HepG2 (cell line): ENCODE data around the gene IGIP. TPM values are rescaled to one million over a fixed set of nuclear protein-coding genes. Genes with fewer than 3 reads are reported as not detected.

ENCODE experiments used
- ELF1 ChIP-seq: sonication (generic); formaldehyde crosslinking; IDR thresholded peaks from 2 replicates; pipeline ENCODE4 v1.4.0; 2020; ENCODE audit warnings: missing genetic modification reagents
- FOSL1 ChIP-seq: sonication (generic); formaldehyde crosslinking; IDR thresholded peaks from 2 replicates; pipeline ENCODE4 v1.9.0; 2021; ENCODE audit warnings: missing genetic modification reagents, borderline replicate concordance
- GFI1 ChIP-seq: sonication (generic); formaldehyde crosslinking; IDR thresholded peaks from 2 replicates; pipeline ENCODE4 v1.5.0; 2020; ENCODE audit warnings: missing genetic modification reagents, mild to moderate bottlenecking, borderline replicate concordance
- KLF9 ChIP-seq: IDR thresholded peaks from 2 replicates; pipeline ENCODE4 v1.6.1; 2016; ENCODE audit warnings: low read depth
- MBNL3 ChIP-seq: fragments of 250-450 bp; sonication (Bioruptor Pico); conservative IDR thresholded peaks from 2 replicates; pipeline ENCODE4 v1.8.0; 2022; ENCODE audit warnings: mild to moderate bottlenecking, inconsistent platforms
- POGZ ChIP-seq: sonication (generic); formaldehyde crosslinking; IDR thresholded peaks from 2 replicates; pipeline ENCODE4 v1.4.0; 2020; ENCODE audit warnings: mild to moderate bottlenecking, missing genetic modification reagents
- ZNF543 ChIP-seq: sonication (generic); formaldehyde crosslinking; IDR thresholded peaks from 2 replicates; pipeline ENCODE4 v1.4.0; 2020; ENCODE audit warnings: mild to moderate bottlenecking, missing genetic modification reagents
- polyA plus RNA-seq, 8 experiments: library from polyadenylated mRNA; depleted of rRNA in 3 of 8; stranded (reverse) in 7 of 8; unstranded in 1 of 8; fragments of >200 nt; fragmentation: Illumina TruSeq in 4 of 8; extraction: Trizol in 4 of 8; gene quantifications; 2 replicates each; pipeline versions ENCODE4 v1.2.1 to v1.2.3, GENCODE V29; 2011 to 2016; ENCODE audit warnings: low read depth in 4 of 8, missing spikeins in 1 of 8, mixed read lengths in 1 of 8; ENCODE audit not compliant: insufficient read depth in 1 of 8
- total RNA-seq, 5 experiments: library from RNA; depleted of rRNA; stranded (reverse); fragments of >200 nt; fragmentation: Illumina TruSeq; extraction: Trizol; gene quantifications; 2 replicates each; pipeline ENCODE4 v1.2.3, GENCODE V29; 2016; ENCODE audit warnings: low read depth in 1 of 5
- TF ChIP-seq, protein P1 (sequence below): sonication (generic); formaldehyde crosslinking; IDR thresholded peaks from 2 replicates; pipeline ENCODE4 v1.4.0; 2020; ENCODE audit warnings: missing genetic modification reagents
- TF ChIP-seq, protein P2 (sequence below): sonication (generic); formaldehyde crosslinking; IDR thresholded peaks from 2 replicates; pipeline ENCODE4 v1.4.0; 2020; ENCODE audit warnings: missing genetic modification reagents, borderline replicate concordance
- TF ChIP-seq, protein P3 (sequence below): sonication (generic); formaldehyde crosslinking; IDR thresholded peaks from 2 replicates; pipeline ENCODE4 v1.5.1; 2020; ENCODE audit warnings: missing genetic modification reagents, mild to moderate bottlenecking, borderline replicate concordance
- TF ChIP-seq, protein P4 (sequence below): sonication (generic); formaldehyde crosslinking; IDR thresholded peaks from 2 replicates; pipeline ENCODE4 v1.5.1; 2020; ENCODE audit warnings: mild to moderate bottlenecking, missing genetic modification reagents, moderate library complexity
- TF ChIP-seq, protein P5 (sequence below): sonication (generic); formaldehyde crosslinking; IDR thresholded peaks from 2 replicates; pipeline ENCODE4 v1.4.0; 2020; ENCODE audit warnings: mild to moderate bottlenecking, missing genetic modification reagents, borderline replicate concordance

The IGIP gene
- total and polyA plus RNA-seq, 2 of the 13 experiments (the other 11 are each of a cell fraction or from before 2014, with no cell fraction given), result 1.7 to 2.1 TPM

DNA sequence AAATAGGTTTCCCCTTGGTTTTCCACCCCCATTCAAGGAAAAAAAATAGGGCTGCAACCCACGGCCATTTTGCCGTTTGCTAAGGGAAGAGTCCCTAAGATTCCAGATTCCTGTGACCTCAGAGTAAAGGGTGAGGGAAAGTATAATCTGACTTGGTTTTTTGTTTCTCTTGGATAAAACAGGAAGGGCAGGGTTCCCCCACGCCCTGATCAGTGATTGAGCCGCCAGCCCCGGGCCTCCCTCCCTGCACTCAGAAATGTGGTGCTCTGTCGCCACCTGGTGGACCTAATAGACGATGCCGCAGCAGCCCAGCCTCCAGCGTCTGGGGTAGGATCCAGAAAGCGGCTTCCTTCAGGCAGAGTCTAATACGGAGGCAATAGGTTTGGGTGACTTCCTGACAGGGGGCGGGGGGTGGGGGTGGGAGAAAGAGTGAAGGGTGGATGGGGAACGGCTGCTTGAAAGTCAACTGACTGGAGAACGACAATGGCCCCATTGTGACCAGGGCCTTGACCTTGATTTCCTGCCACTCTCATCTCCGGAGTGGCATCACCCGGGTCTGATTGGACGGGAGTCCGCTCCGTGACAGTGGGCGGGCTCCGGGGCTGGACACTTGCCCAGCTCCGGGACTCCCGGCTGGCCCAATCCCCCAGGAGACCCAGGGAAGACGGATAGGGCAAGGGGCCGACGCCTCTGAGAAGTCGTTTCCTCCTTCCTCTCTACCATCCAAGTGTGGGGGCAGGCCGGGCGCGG, 31.5 kb downstream of the IGIP start (continued):
- TF ChIP-seq, protein P1, sequence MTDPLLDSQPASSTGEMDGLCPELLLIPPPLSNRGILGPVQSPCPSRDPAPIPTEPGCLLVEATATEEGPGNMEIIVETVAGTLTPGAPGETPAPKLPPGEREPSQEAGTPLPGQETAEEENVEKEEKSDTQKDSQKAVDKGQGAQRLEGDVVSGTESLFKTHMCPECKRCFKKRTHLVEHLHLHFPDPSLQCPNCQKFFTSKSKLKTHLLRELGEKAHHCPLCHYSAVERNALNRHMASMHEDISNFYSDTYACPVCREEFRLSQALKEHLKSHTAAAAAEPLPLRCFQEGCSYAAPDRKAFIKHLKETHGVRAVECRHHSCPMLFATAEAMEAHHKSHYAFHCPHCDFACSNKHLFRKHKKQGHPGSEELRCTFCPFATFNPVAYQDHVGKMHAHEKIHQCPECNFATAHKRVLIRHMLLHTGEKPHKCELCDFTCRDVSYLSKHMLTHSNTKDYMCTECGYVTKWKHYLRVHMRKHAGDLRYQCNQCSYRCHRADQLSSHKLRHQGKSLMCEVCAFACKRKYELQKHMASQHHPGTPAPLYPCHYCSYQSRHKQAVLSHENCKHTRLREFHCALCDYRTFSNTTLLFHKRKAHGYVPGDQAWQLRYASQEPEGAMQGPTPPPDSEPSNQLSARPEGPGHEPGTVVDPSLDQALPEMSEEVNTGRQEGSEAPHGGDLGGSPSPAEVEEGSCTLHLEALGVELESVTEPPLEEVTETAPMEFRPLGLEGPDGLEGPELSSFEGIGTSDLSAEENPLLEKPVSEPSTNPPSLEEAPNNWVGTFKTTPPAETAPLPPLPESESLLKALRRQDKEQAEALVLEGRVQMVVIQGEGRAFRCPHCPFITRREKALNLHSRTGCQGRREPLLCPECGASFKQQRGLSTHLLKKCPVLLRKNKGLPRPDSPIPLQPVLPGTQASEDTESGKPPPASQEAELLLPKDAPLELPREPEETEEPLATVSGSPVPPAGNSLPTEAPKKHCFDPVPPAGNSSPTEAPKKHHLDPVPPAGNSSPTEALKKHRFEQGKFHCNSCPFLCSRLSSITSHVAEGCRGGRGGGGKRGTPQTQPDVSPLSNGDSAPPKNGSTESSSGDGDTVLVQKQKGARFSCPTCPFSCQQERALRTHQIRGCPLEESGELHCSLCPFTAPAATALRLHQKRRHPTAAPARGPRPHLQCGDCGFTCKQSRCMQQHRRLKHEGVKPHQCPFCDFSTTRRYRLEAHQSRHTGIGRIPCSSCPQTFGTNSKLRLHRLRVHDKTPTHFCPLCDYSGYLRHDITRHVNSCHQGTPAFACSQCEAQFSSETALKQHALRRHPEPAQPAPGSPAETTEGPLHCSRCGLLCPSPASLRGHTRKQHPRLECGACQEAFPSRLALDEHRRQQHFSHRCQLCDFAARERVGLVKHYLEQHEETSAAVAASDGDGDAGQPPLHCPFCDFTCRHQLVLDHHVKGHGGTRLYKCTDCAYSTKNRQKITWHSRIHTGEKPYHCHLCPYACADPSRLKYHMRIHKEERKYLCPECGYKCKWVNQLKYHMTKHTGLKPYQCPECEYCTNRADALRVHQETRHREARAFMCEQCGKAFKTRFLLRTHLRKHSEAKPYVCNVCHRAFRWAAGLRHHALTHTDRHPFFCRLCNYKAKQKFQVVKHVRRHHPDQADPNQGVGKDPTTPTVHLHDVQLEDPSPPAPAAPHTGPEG (CRISPR knock-in tag), result no peak
- TF ChIP-seq ELF1 (0 out of 2 replicates have a peak, but pooled peaks have one; percentile 21), FOSL1 (CRISPR knock-in tag) (no peak), ZNF543 (no peak), KLF9 (CRISPR knock-in tag) (no peak), POGZ (CRISPR knock-in tag) (no peak), GFI1 (no peak), MBNL3 (CRISPR knock-in tag) (no peak)
- TF ChIP-seq, protein P2, sequence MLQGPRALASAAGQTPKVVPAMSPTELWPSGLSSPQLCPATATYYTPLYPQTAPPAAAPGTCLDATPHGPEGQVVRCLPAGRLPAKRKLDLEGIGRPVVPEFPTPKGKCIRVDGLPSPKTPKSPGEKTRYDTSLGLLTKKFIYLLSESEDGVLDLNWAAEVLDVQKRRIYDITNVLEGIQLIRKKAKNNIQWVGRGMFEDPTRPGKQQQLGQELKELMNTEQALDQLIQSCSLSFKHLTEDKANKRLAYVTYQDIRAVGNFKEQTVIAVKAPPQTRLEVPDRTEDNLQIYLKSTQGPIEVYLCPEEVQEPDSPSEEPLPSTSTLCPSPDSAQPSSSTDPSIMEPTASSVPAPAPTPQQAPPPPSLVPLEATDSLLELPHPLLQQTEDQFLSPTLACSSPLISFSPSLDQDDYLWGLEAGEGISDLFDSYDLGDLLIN (CRISPR knock-in tag), result no peak
- TF ChIP-seq, protein P3, sequence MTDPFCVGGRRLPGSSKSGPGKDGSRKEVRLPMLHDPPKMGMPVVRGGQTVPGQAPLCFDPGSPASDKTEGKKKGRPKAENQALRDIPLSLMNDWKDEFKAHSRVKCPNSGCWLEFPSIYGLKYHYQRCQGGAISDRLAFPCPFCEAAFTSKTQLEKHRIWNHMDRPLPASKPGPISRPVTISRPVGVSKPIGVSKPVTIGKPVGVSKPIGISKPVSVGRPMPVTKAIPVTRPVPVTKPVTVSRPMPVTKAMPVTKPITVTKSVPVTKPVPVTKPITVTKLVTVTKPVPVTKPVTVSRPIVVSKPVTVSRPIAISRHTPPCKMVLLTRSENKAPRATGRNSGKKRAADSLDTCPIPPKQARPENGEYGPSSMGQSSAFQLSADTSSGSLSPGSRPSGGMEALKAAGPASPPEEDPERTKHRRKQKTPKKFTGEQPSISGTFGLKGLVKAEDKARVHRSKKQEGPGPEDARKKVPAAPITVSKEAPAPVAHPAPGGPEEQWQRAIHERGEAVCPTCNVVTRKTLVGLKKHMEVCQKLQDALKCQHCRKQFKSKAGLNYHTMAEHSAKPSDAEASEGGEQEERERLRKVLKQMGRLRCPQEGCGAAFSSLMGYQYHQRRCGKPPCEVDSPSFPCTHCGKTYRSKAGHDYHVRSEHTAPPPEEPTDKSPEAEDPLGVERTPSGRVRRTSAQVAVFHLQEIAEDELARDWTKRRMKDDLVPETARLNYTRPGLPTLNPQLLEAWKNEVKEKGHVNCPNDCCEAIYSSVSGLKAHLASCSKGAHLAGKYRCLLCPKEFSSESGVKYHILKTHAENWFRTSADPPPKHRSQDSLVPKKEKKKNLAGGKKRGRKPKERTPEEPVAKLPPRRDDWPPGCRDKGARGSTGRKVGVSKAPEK (CRISPR knock-in tag), result no peak
- TF ChIP-seq, protein P4, sequence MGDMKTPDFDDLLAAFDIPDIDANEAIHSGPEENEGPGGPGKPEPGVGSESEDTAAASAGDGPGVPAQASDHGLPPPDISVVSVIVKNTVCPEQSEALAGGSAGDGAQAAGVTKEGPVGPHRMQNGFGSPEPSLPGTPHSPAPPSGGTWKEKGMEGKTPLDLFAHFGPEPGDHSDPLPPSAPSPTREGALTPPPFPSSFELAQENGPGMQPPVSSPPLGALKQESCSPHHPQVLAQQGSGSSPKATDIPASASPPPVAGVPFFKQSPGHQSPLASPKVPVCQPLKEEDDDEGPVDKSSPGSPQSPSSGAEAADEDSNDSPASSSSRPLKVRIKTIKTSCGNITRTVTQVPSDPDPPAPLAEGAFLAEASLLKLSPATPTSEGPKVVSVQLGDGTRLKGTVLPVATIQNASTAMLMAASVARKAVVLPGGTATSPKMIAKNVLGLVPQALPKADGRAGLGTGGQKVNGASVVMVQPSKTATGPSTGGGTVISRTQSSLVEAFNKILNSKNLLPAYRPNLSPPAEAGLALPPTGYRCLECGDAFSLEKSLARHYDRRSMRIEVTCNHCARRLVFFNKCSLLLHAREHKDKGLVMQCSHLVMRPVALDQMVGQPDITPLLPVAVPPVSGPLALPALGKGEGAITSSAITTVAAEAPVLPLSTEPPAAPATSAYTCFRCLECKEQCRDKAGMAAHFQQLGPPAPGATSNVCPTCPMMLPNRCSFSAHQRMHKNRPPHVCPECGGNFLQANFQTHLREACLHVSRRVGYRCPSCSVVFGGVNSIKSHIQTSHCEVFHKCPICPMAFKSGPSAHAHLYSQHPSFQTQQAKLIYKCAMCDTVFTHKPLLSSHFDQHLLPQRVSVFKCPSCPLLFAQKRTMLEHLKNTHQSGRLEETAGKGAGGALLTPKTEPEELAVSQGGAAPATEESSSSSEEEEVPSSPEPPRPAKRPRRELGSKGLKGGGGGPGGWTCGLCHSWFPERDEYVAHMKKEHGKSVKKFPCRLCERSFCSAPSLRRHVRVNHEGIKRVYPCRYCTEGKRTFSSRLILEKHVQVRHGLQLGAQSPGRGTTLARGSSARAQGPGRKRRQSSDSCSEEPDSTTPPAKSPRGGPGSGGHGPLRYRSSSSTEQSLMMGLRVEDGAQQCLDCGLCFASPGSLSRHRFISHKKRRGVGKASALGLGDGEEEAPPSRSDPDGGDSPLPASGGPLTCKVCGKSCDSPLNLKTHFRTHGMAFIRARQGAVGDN, result peak; percentile 59
- TF ChIP-seq, protein P5, sequence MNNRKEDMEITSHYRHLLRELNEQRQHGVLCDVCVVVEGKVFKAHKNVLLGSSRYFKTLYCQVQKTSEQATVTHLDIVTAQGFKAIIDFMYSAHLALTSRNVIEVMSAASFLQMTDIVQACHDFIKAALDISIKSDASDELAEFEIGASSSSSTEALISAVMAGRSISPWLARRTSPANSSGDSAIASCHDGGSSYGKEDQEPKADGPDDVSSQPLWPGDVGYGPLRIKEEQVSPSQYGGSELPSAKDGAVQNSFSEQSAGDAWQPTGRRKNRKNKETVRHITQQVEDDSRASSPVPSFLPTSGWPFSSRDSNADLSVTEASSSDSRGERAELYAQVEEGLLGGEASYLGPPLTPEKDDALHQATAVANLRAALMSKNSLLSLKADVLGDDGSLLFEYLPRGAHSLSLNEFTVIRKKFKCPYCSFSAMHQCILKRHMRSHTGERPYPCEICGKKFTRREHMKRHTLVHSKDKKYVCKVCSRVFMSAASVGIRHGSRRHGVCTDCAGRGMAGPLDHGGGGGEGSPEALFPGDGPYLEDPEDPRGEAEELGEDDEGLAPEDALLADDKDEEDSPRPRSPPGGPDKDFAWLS (CRISPR knock-in tag), result no peak
